GM23338 (cell line): ENCODE results near the gene GAP43.

Experiments
- CREB1 ChIP-seq: fragments of 250-450 bp; sonication (Bioruptor Pico); IDR thresholded peaks from 2 replicates; pipeline ENCODE4 v1.5.0; 2020; ENCODE audit warnings: low read depth, mild to moderate bottlenecking, moderate library complexity
- ETS1 ChIP-seq: IDR thresholded peaks from 2 replicates; pipeline ENCODE4 v1.6.1; 2016; ENCODE audit warnings: antibody characterized with exemption
- EZH2 ChIP-seq: fragments of 200-600 bp; sonication (generic); IDR thresholded peaks from one replicate; pipeline ENCODE4 v1.8.0; 2017; ENCODE audit warnings: antibody characterized with exemption, mild to moderate bottlenecking, low read depth; ENCODE audit not compliant: unreplicated experiment
- EZH2phosphoT487 ChIP-seq: fragments of 200-600 bp; sonication (generic); IDR thresholded peaks from one replicate; pipeline ENCODE4 v1.8.1; 2018; ENCODE audit warnings: antibody characterized with exemption; ENCODE audit not compliant: unreplicated experiment
- JUNB ChIP-seq: IDR thresholded peaks from one replicate; pipeline ENCODE4 v1.6.1; 2016; ENCODE audit warnings: antibody characterized with exemption; ENCODE audit not compliant: unreplicated experiment
- NANOG ChIP-seq: IDR thresholded peaks from 2 replicates; pipeline ENCODE4 v1.6.1; 2016; ENCODE audit warnings: antibody characterized with exemption, borderline replicate concordance
- POLR2AphosphoS5 ChIP-seq: IDR thresholded peaks from 2 replicates; pipeline ENCODE4 v1.6.1; 2016; ENCODE audit warnings: antibody characterized with exemption, low read depth
- REST ChIP-seq: IDR thresholded peaks from one replicate; pipeline ENCODE4 v1.6.1; 2018; ENCODE audit warnings: antibody characterized with exemption; ENCODE audit not compliant: unreplicated experiment
- STAT1 ChIP-seq: IDR thresholded peaks from one replicate; pipeline ENCODE4 v1.6.1; 2016; ENCODE audit warnings: antibody characterized with exemption; ENCODE audit not compliant: unreplicated experiment
- ZNF114 ChIP-seq: fragments of 250-450 bp; sonication (Bioruptor Pico); IDR thresholded peaks from 2 replicates; pipeline ENCODE4 v1.5.0; 2020; ENCODE audit warnings: mild to moderate bottlenecking, moderate library complexity
- ZNF331 ChIP-seq: fragments of 250-450 bp; sonication (Bioruptor Pico); IDR thresholded peaks from 2 replicates; pipeline ENCODE4 v1.5.0; 2020; ENCODE audit warnings: low read depth, mild to moderate bottlenecking, moderate library complexity
- TF ChIP-seq, protein P1 (sequence below), 2 experiments: fragments of 200-600 bp in 1 of 2; sonication (generic) in 1 of 2; conservative IDR thresholded peaks; 2 replicates each; pipeline versions ENCODE4 v1.5.1 to v1.6.1; 2016 to 2017; ENCODE audit warnings: antibody characterized with exemption in 2 of 2, low read depth in 2 of 2, mild to moderate bottlenecking in 2 of 2, moderate library complexity in 1 of 2

DNA sequence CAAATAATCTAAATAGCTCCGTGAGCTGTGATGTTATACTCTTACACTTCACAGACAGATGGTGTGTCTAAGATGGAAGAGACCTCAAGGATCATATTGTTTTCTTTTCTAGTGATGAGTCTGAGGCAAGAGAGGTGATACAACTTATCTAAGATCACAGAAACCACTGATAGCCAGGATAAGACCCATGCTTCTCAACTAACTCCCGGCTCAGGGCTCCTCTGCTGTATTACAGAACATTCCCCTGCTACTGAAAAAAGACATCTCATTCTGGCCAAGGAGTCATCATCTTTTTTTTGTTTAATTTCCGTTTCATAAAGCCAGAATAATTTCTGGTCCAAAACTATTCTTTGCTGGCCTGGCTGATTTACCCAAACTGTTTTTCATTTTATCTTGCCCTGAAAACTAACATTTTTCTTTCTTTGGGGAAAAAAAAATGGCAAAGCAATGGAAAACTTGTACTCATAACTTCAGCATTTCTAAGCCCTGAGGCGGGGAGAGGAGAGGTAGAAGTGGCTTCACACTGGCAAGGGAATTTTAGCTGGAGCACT is 46.9 kb upstream of the GAP43 start:
- no peak for TF ChIP-seq EZH2
- TF ChIP-seq, protein P1, sequence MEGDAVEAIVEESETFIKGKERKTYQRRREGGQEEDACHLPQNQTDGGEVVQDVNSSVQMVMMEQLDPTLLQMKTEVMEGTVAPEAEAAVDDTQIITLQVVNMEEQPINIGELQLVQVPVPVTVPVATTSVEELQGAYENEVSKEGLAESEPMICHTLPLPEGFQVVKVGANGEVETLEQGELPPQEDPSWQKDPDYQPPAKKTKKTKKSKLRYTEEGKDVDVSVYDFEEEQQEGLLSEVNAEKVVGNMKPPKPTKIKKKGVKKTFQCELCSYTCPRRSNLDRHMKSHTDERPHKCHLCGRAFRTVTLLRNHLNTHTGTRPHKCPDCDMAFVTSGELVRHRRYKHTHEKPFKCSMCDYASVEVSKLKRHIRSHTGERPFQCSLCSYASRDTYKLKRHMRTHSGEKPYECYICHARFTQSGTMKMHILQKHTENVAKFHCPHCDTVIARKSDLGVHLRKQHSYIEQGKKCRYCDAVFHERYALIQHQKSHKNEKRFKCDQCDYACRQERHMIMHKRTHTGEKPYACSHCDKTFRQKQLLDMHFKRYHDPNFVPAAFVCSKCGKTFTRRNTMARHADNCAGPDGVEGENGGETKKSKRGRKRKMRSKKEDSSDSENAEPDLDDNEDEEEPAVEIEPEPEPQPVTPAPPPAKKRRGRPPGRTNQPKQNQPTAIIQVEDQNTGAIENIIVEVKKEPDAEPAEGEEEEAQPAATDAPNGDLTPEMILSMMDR (conservative IDR thresholded peaks at IDR 0.05; ENCODE audit: low read depth in 2 of 2): no peak
- no peak for TF ChIP-seq POLR2AphosphoS5
- no peak for TF ChIP-seq EZH2phosphoT487
- no peak for TF ChIP-seq STAT1
- TF ChIP-seq JUNB: no peak
- no peak for TF ChIP-seq CREB1 (CRISPR knock-in tag)
- TF ChIP-seq REST: no peak
- TF ChIP-seq ZNF114 (CRISPR knock-in tag): no peak
- TF ChIP-seq NANOG: no peak
- TF ChIP-seq ETS1: no peak
- TF ChIP-seq ZNF331 (CRISPR knock-in tag): no peak
